ENCODE data around the gene VWA1. TPM values are rescaled to one million over a fixed set of nuclear protein-coding genes. Genes with fewer than 3 reads are reported as not detected.

The VWA1 gene
- polyA plus RNA-seq, 1 donor (not counting 4 experiments of a cell fraction or from before 2014, with no cell fraction given), result 6.5 TPM

DNA sequence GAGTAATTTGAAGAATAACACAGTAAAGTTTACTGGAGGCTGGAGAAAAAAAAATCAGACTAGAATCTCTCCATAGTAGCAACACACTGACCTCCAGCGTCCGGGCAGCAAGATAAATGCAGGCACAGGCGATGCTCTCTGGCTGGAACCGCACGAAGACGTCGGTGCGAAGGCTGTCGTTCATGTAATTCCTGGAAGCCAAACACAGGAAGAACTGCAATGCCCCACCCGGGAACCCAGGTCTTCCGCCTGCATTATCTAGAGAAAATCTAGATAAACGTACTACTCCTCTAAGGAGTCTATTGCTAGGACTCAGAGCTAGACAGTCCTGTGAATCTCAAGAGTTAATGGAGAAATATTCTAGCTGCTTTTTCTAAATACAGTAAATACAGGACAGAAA, 44.8 kb upstream of the VWA1 start:
- FAIRE-seq (no peak), DNase-seq (ENCODE audit: low read depth, low spot score) (no peak)
- H3K4me3 ChIP-seq (ENCODE audit: control insufficient read depth in 2 of 3, extremely low read depth in 1 of 3, insufficient read depth in 2 of 3, low read depth in 1 of 3, low read length in 3 of 3), result no peak overlapping the region
- H3K9me3 ChIP-seq (ENCODE audit: control insufficient read depth, low read depth, low read length), result no peaks in the 10 kb centered on the region
- no peaks in the 10 kb centered on the region for H4K20me1 ChIP-seq (ENCODE audit: control insufficient read depth, extremely low read depth, insufficient read depth, low read length)
- no peak for TF ChIP-seq EZH2 (IDR thresholded peaks at IDR 0.05; ENCODE audit: low read length)
- TF ChIP-seq, protein P1, sequence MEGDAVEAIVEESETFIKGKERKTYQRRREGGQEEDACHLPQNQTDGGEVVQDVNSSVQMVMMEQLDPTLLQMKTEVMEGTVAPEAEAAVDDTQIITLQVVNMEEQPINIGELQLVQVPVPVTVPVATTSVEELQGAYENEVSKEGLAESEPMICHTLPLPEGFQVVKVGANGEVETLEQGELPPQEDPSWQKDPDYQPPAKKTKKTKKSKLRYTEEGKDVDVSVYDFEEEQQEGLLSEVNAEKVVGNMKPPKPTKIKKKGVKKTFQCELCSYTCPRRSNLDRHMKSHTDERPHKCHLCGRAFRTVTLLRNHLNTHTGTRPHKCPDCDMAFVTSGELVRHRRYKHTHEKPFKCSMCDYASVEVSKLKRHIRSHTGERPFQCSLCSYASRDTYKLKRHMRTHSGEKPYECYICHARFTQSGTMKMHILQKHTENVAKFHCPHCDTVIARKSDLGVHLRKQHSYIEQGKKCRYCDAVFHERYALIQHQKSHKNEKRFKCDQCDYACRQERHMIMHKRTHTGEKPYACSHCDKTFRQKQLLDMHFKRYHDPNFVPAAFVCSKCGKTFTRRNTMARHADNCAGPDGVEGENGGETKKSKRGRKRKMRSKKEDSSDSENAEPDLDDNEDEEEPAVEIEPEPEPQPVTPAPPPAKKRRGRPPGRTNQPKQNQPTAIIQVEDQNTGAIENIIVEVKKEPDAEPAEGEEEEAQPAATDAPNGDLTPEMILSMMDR (optimal IDR thresholded peaks at IDR 0.05 in 1 of 3, IDR thresholded peaks at IDR 0.05 in 1 of 3, conservative IDR thresholded peaks at IDR 0.05 in 1 of 3; ENCODE audit: extremely low read depth in 1 of 3, insufficient read depth in 2 of 3, low read length in 3 of 3), result no peak
- H3K27ac ChIP-seq (ENCODE audit: control insufficient read depth, insufficient read depth, low read length), result no peak overlapping the region
- H3K4me2 ChIP-seq (ENCODE audit: control insufficient read depth, extremely low read depth, insufficient read depth, low read depth, low read length), result no peak overlapping the region
- H3K27me3 ChIP-seq (ENCODE audit: control insufficient read depth, extremely low read depth, insufficient read depth, low read length), result no peaks in the 10 kb centered on the region
- no peaks in the 10 kb centered on the region for H3K4me1 ChIP-seq (ENCODE audit: control insufficient read depth, extremely low read depth, insufficient read depth, low read length)
- dilution Hi-C loops (cut with MboI; ENCODE audit: extremely low pct_ligation_motif_present, low sequenced_read_pairs), result no loop called here
- H3K79me2 ChIP-seq (ENCODE audit: control insufficient read depth, insufficient read depth, low read length), result peaks cover 32% of the 10 kb centered on the region
- H2AFZ ChIP-seq (ENCODE audit: control insufficient read depth, low read length), result no peak overlapping the region
- no peak overlapping the region for H3K9ac ChIP-seq (ENCODE audit: control insufficient read depth, extremely low read depth, insufficient read depth, low read length)
- H3K36me3 ChIP-seq (ENCODE audit: control insufficient read depth in 2 of 2, extremely low read depth in 1 of 2, insufficient read depth in 2 of 2, low read length in 2 of 2), result peaks cover 70 to 73% of the 10 kb centered on the region in 2 experiments
- no peaks in the 10 kb centered on the region for H3K9me1 ChIP-seq (ENCODE audit: control insufficient read depth, extremely low read depth, insufficient read depth, low read length)

DNA sequence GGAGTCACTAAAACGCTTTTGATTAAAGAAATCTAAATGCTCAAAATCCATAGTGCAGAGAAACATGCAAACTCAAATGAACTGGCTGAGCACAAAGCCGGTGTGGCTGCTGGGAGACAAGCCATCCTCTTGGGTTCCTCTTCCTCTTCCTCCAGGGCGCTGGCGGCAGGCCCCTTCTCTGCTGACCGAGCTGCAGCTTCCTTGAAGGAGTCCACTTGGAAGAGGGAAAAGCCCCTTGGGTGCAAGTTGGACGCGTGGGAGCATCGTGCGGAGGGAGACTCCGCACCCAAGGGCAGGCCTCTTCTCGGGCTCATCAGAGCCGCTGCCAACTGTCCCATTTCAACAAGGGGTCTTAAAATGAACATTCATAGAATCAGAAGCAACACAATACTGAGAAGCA, 44.3 kb upstream of the VWA1 start:
- no peak for DNase-seq (ENCODE audit: low read depth, low spot score)
- no peak overlapping the region for H3K4me2 ChIP-seq (ENCODE audit: control insufficient read depth, extremely low read depth, insufficient read depth, low read depth, low read length)
- no peak overlapping the region for H2AFZ ChIP-seq (ENCODE audit: control insufficient read depth, low read length)
- dilution Hi-C loops (cut with MboI; ENCODE audit: extremely low pct_ligation_motif_present, low sequenced_read_pairs), result no loop called here
- no peaks in the 10 kb centered on the region for H3K9me3 ChIP-seq (ENCODE audit: control insufficient read depth, low read depth, low read length)
- H3K9me1 ChIP-seq (ENCODE audit: control insufficient read depth, extremely low read depth, insufficient read depth, low read length), result no peaks in the 10 kb centered on the region
- H3K27ac ChIP-seq (ENCODE audit: control insufficient read depth, insufficient read depth, low read length), result no peak overlapping the region
- no peaks in the 10 kb centered on the region for H4K20me1 ChIP-seq (ENCODE audit: control insufficient read depth, extremely low read depth, insufficient read depth, low read length)
- H3K36me3 ChIP-seq (ENCODE audit: control insufficient read depth in 2 of 2, extremely low read depth in 1 of 2, insufficient read depth in 2 of 2, low read length in 2 of 2), result peaks cover 65 to 67% of the 10 kb centered on the region in 2 experiments
- no peak overlapping the region for H3K4me3 ChIP-seq (ENCODE audit: control insufficient read depth in 2 of 3, extremely low read depth in 1 of 3, insufficient read depth in 2 of 3, low read depth in 1 of 3, low read length in 3 of 3)
- no peaks in the 10 kb centered on the region for H3K4me1 ChIP-seq (ENCODE audit: control insufficient read depth, extremely low read depth, insufficient read depth, low read length)
- no peak for TF ChIP-seq EZH2 (IDR thresholded peaks at IDR 0.05; ENCODE audit: low read length)
- TF ChIP-seq, protein P1 (optimal IDR thresholded peaks at IDR 0.05 in 1 of 3, IDR thresholded peaks at IDR 0.05 in 1 of 3, conservative IDR thresholded peaks at IDR 0.05 in 1 of 3; ENCODE audit: extremely low read depth in 1 of 3, insufficient read depth in 2 of 3, low read length in 3 of 3), result no peak
- H3K79me2 ChIP-seq (ENCODE audit: control insufficient read depth, insufficient read depth, low read length), result peaks cover 33% of the 10 kb centered on the region
- H3K27me3 ChIP-seq (ENCODE audit: control insufficient read depth, extremely low read depth, insufficient read depth, low read length), result no peaks in the 10 kb centered on the region
- H3K9ac ChIP-seq (ENCODE audit: control insufficient read depth, extremely low read depth, insufficient read depth, low read length), result no peak overlapping the region
- no peak for FAIRE-seq
